HepG2 (cell line): ENCODE measurements around the gene KCNIP4. TPM values are rescaled to one million over a fixed set of nuclear protein-coding genes. Genes with fewer than 3 reads are reported as not detected.

ENCODE experiments used
- ATAC-seq: fragments of 200-7000 bp; cut with Tn5 transposase; 3 replicates; pipeline ENCODE4 v1.9.1; 2020; ENCODE audit warnings: mild to moderate bottlenecking, moderate library complexity
- BruUV-seq: library from RNA; stranded (reverse); fragments of 400-500 nt; replicated peaks from 2 replicates; lab custom pipeline; 2021; lab: Mats Ljungman, UMichigan
- CTCF ChIA-PET: fragments of 300-600 bp; formaldehyde crosslinking; extraction: SDS; loops from one replicate; lab custom pipeline; 2021; ENCODE audit warnings: low total read pairs, inconsistent platforms, low intra/inter-chr PET ratio; lab: Yijun Ruan, JAX
- POLR2A ChIA-PET: fragments of 350-600 bp; sonication (Branson Sonifier 250); formaldehyde crosslinking; loops from one replicate; lab custom pipeline; 2020; ENCODE audit warnings: antibody characterized with exemption, inconsistent platforms; lab: Yijun Ruan, JAX
- DNase-seq: peaks from one replicate; pipeline ENCODE4 v3.0.0-alpha.2; 2015; ENCODE audit warnings: low spot score
- FAIRE-seq: peaks from 3 replicates; lab custom pipeline; 2011; peaks lifted over from hg19 to GRCh38; lab: Jason Lieb, UNC
- H2AFZ ChIP-seq: one replicate; pipeline ENCODE4 v1.6.1; 2011; ENCODE audit warnings: low read length, inconsistent platforms
- H3K27ac ChIP-seq: fragments of 300-600 bp; 3 replicates; pipeline ENCODE4 v1.8.0; 2011; ENCODE audit warnings: mixed run types, mild to moderate bottlenecking, mixed read lengths, low read length, inconsistent platforms; ENCODE audit not compliant: insufficient read depth; ENCODE audit errors: extremely low read length
- H3K27me3 ChIP-seq, 2 experiments: fragments of 200-600 bp in 1 of 2; 2 replicates in 1 of 2; 3 replicates in 1 of 2; pipeline versions ENCODE4 v1.6.0 to v1.8.0; 2011; ENCODE audit warnings: low read length in 2 of 2, mild to moderate bottlenecking in 2 of 2, moderate library complexity in 2 of 2, inconsistent platforms in 1 of 2; ENCODE audit not compliant: insufficient read depth in 2 of 2, control insufficient read depth in 1 of 2
- H3K36me3 ChIP-seq, 2 experiments: fragments of 200-600 bp in 1 of 2; replicated peaks in 1 of 2; 2 replicates in 1 of 2; 3 replicates in 1 of 2; pipeline versions ENCODE4 v1.5.1 to v1.8.0; 2011; ENCODE audit warnings: low read length in 2 of 2, inconsistent platforms in 1 of 2; ENCODE audit not compliant: insufficient read depth in 2 of 2, control insufficient read depth in 1 of 2
- H3K4me1 ChIP-seq: 2 replicates; pipeline ENCODE4 v1.5.1; 2012; ENCODE audit warnings: low read length, inconsistent platforms; ENCODE audit not compliant: insufficient read depth
- H3K4me2 ChIP-seq: 2 replicates; pipeline ENCODE4 v1.6.0; 2011; ENCODE audit warnings: low read depth, low read length, inconsistent platforms
- H3K4me3 ChIP-seq, 3 experiments: fragments of 200-600 bp in 1 of 3; sonication (generic), shearing (Covaris generic) in 1 of 3; replicated peaks in 1 of 3; 2 replicates each; pipeline ENCODE4 v1.5.1; 2011 to 2016; ENCODE audit warnings: low read length in 3 of 3, inconsistent platforms in 2 of 3, low read depth in 2 of 3, mild to moderate bottlenecking in 2 of 3, control low read depth in 1 of 3, mixed read lengths in 1 of 3; ENCODE audit not compliant: insufficient read depth in 1 of 3
- H3K79me2 ChIP-seq: one replicate; pipeline ENCODE4 v1.6.1; 2011; ENCODE audit warnings: low read length, inconsistent platforms; ENCODE audit not compliant: insufficient read depth
- H3K9ac ChIP-seq: 2 replicates; pipeline ENCODE4 v1.6.0; 2011; ENCODE audit warnings: mild to moderate bottlenecking, low read depth, low read length, inconsistent platforms; ENCODE audit not compliant: insufficient read depth
- H3K9me3 ChIP-seq: 2 replicates; pipeline ENCODE4 v1.5.1; 2012; ENCODE audit warnings: mild to moderate bottlenecking, low read length
- H4K20me1 ChIP-seq: 2 replicates; pipeline ENCODE4 v1.6.0; 2011; ENCODE audit warnings: inconsistent platforms, mild to moderate bottlenecking, low read length, moderate library complexity; ENCODE audit not compliant: insufficient read depth
- AKNA ChIP-seq: sonication (generic); formaldehyde crosslinking; IDR thresholded peaks from 2 replicates; pipeline ENCODE4 v1.4.0; 2020; ENCODE audit warnings: missing genetic modification reagents, borderline replicate concordance
- MXD4 ChIP-seq: IDR thresholded peaks from 2 replicates; pipeline ENCODE4 v1.6.1; 2016; ENCODE audit warnings: mild to moderate bottlenecking, missing biosample characterization, missing genetic modification reagents
- PATZ1 ChIP-seq: sonication (generic); formaldehyde crosslinking; IDR thresholded peaks from 2 replicates; pipeline ENCODE4 v1.4.0; 2020; ENCODE audit warnings: missing genetic modification reagents
- ZKSCAN8 ChIP-seq: IDR thresholded peaks from 2 replicates; pipeline ENCODE4 v1.6.1; 2016; ENCODE audit warnings: borderline replicate concordance, missing genetic modification reagents, missing compliant biosample characterization
- WGBS: methylation state at CpG from one replicate; pipeline ENCODE4 v1.1.6; 2017; ENCODE audit warnings: low lambda C conversion rate; 5-methylcytosine and 5-hydroxymethylcytosine counted together
- in situ Hi-C: cut with HindIII; loops from 2 replicates; pipeline ENCODE4 v1.10.0; 2017; ENCODE audit warnings: low pct_unique_long_range_greater_than_20kb; ENCODE audit not compliant: extremely low pct_ligation_motif_present
- intact Hi-C: fragments of 100-400 bp; cut with micrococcal nuclease; formaldehyde crosslinking; loops from one replicate; pipeline ENCODE4 v1.10.0; 2022; ENCODE audit not compliant: unreplicated experiment
- polyA plus RNA-seq, 8 experiments: library from polyadenylated mRNA; depleted of rRNA in 3 of 8; stranded (reverse) in 7 of 8; unstranded in 1 of 8; fragments of >200 nt; fragmentation: Illumina TruSeq in 4 of 8; extraction: Trizol in 4 of 8; gene quantifications; 2 replicates each; pipeline versions ENCODE4 v1.2.1 to v1.2.3, GENCODE V29; 2011 to 2016; ENCODE audit warnings: low read depth in 4 of 8, missing spikeins in 1 of 8, mixed read lengths in 1 of 8; ENCODE audit not compliant: insufficient read depth in 1 of 8
- total RNA-seq, 5 experiments: library from RNA; depleted of rRNA; stranded (reverse); fragments of >200 nt; fragmentation: Illumina TruSeq; extraction: Trizol; gene quantifications; 2 replicates each; pipeline ENCODE4 v1.2.3, GENCODE V29; 2016; ENCODE audit warnings: low read depth in 1 of 5

Gene KCNIP4
- total and polyA plus RNA-seq, 2 of the 13 experiments (the other 11 are each of a cell fraction or from before 2014, with no cell fraction given), result 0.09 TPM; not detected in 1

GRCh38 chr4:20682853-20683252 is 1265.7 kb downstream of the KCNIP4 start:
- Histone ChIP-seq H3K9me3 (no peaks in the 10 kb centered on the region), H4K20me1 (no peaks in the 10 kb centered on the region), H3K36me3 (no peaks in the 10 kb centered on the region), H3K27me3 (no peaks in the 10 kb centered on the region), H3K4me1 (no peaks in the 10 kb centered on the region), H3K9ac (no peak overlapping the region), H3K4me3 (no peak overlapping the region), H3K79me2 (no peaks in the 10 kb centered on the region), H3K4me2 (no peak overlapping the region), H2AFZ (no peak overlapping the region), H3K27ac (no peak overlapping the region)
- TF ChIP-seq AKNA, result no peak
- TF ChIP-seq MXD4 (CRISPR knock-in tag), result no peak
- no peak for TF ChIP-seq ZKSCAN8 (CRISPR knock-in tag)
- TF ChIP-seq PATZ1, result no peak
- BruUV-seq, result no TSS peak
- no peak for FAIRE-seq
- no peak for ATAC-seq
- 8% methylated on average over 2 of the region's 3 CpGs for WGBS
- intact Hi-C loops, result loop anchor here (10.0 kb wide), 1 partner anchor 138 kb away; no protein-coding TSS in a partner anchor
- POLR2A ChIA-PET, result no interaction called here
- in situ Hi-C loops, result loop anchor here (10.0 to 25.0 kb wide), 2 partner anchors 371 to 1998 kb away; no protein-coding TSS in a partner anchor
- CTCF ChIA-PET, result no interaction called here
- no peak for DNase-seq
